CD1c-positive myeloid dendritic cell (primary cell): Measurements from ENCODE around the gene DHX40.
"Not testable (repeated sequence)": the region's sequence is repeated elsewhere in the genome, so short reads cannot be mapped to it uniquely, and the experiment has no call there.

Experiments used
- DNase-seq: peaks from one replicate; pipeline ENCODE4 v3.0.0-alpha.2; 2016; ENCODE audit errors: extremely low spot score

DHX40 gene

DNA sequence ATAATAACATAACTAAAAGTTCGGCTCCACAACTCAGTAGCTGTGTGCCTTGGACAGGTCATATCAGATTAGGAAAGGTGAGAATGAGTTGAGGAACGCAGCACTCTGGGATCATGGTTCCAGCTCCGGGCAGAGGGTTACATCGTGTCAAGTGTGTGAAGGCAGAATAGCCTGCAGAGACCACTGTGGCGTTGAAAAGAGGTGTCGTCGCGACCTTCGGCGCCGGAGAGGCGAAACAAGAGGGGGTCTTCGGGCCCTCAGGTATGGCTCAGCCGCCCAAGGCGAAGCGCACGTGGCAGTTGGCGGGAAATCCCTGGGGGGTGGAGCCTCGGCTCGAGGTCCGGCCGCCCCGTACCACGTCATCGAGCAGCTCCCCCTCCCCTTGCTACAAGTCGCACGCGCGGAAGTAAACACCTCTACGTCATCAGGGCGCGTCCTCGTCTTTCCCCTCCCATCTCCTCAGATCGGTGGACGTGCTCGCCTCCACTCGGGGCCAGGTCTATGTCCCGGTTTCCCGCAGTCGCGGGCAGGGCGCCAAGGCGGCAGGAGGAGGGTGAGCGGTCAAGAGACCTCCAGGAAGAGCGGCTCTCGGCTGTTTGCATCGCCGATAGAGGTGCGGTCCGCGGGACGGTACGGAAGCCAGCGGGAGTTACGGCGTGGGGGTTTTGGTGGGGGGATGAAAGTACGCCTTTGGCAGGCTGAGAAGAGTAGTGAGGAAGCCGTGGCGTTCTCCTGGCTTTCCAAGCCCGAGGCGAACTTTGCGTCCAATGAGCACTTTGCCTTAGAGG, at the start of gene DHX40:
DHX40 (plus strand) TSS at position 440 of the 788 bp plus-strand sequence; CDS start at position 502, 62 bp downstream.
- DNase-seq = peak; percentile 96

DNA sequence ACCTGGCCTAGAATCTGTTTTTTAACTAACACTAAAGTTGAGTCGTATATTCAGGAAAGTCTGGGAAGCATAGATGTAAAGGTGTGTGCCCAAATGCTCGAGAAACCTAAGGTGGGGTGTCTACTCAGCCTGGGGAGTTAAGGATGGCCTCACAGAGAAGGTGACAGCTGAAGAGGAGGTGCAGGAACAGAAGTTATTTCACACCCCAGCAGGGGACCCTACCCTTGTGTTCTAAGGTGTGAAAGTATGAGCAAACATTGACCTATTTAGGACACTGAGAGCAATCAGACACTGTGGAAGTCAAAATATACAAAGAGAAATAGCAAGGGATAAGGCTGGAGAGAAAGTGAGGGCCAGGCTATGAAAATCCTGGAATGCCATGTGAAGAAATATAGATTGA, 49.0 kb upstream of the DHX40 start:
- DNase-seq = no peak

GRCh38 chr17:59519132-59519531, 46.3 kb upstream of the DHX40 start:
- no peak for DNase-seq

GRCh38 chr17:59520251-59520650, 45.2 kb upstream of the DHX40 start:
- DNase-seq = peak; percentile 38

GRCh38 chr17:59521465-59522126, 43.8 kb upstream of the DHX40 start:
- DNase-seq = peak; percentile 76

- not testable (repeated sequence) for DNase-seq
These were observed 40.5 kb upstream of the DHX40 start for GRCh38 chr17:59524930-59525329.

DNA sequence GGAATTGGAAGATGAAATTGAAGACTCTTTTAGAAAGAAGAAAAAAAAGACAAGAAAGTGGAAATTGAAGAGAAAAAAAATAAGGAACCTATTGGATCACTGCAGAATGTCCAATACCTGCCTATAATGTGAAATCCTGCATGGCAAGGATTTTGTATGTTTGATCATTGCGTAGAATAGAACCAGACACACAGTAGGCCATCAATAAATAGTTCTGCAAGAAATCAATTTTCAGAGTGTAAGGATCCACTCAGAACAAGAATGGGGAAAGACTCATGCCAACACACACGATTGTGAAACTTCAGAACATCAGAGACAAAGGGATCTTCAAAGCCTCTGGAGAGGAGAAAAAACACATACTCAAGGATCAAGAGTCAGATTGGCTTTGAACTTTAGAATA, 39.7 kb upstream of the DHX40 start:
- no peak for DNase-seq

DNA sequence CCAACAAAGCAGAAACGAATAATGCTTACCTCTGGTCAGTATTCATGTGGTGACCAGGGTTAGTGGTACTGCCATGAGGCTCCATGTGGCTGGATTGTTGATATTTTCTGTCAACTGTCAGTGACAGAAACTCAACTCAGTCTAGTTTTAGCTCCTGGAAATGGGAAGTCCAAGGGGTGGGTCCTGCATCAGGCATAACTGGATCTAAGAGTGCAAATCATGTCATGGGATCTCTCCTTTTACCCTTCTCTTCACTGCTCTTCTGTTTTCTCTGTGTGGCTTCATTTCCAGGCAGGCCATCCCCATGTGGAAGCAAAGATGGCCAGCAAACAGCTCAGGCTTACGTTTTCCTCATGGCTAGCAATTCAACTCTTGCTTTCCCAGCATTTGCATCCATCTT, 39.0 kb upstream of the DHX40 start:
- no peak for DNase-seq

DNA sequence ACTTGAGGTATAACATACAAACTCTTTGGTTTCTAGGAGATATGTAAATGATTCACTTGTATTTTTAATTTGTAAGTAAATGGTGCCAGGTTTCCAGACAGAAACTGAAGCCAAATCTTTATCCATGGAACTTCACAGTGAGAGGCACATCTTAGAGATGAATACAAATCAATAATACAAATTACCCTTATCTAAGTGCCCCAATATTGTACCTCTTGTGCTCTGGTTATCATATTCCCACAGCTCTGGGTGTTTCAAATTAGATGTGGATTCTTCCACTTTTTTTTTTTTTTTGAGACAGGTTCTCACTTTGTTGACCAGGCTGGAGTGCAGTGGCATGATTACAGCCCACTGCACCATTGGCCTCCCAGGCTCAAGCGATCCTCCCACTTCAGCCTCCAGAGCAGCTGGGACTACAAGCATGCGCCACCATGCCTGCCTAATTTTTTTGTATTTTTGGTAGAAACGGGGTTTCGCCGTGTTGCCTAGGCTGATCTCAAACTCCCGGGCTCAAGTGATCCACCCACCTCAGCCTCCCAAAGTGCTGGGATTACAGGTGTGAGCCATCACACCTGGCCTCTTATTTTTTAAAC, 38.0 kb upstream of the DHX40 start:
- no peak for DNase-seq

DNA sequence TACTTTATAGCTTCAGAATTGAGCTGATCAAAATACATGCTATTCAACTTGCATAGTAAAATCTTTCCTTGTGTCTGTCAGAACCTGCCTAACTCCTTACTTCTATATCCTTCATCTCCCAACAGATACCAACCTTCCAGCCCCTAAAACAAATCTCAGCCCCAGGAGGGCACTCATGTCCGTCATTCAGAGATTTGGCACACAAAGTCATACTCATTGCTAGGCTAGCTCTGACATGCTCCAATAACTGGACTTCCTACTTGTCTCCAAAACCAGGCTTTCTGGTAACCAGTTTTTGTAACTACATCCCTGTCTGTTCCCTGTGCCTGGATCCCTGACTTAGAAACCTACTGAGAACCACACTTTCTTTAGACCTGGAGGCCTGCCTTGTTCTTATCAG, 37.5 kb upstream of the DHX40 start:
- DNase-seq = no peak

DNA sequence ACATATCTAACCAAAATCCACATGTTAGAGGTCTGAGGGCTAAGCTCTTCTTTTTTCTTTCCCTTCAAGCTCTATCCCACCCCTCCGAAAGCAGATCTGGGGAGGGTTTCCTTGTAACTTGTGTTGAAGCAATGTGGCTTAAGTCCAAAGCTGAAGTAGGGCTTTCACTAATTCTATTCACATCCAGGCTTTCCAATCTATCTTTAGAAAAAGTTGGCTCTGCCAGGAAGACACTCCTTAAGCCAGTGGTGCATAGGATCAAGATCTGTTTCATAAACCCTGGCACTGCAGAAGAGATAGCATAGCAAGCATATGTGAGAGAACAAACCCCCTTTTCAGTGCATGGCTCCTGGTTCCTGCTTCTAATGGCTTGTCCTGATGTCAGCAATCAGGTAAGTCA, 34.9 kb upstream of the DHX40 start:
- no peak for DNase-seq

DNA sequence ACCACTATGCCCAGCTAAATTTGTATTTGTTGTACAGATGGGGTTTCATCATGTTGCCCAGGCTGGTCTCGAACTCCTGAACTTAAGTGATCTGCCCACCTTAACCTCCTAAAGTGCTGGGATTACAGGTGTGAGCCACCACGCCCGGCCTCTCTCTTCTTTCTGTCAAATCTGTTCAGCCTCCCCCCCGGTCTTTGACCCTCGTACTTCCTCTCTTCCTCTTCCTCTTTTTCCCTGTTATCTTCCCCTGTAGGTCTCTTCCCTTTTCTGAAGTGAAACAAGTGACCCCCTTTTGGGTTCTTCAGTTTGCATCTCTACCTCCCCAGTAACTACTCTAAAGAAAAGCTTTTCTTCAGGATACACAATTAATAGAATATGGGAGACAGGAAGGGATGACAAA, 31.7 kb upstream of the DHX40 start:
- DNase-seq = peak; percentile 64

DNA sequence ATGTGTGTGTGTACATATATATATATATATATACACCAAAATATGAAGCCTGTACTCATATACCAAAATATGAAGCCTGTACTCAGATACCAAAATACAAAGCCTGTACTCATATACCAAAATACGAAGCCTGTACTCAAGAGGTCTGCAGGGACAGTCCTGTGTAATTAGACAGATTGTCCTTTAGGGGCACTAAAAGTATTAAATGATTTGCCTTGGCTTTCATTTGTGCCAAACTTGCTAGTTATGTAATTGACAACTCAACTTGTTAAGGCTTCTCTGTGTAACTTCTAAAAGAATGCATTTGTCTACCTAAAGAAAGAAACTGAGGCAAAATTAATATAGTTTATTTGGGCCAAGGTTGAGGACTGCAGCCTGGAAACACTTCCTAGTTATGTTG, 30.8 kb upstream of the DHX40 start:
- no peak for DNase-seq

DNA sequence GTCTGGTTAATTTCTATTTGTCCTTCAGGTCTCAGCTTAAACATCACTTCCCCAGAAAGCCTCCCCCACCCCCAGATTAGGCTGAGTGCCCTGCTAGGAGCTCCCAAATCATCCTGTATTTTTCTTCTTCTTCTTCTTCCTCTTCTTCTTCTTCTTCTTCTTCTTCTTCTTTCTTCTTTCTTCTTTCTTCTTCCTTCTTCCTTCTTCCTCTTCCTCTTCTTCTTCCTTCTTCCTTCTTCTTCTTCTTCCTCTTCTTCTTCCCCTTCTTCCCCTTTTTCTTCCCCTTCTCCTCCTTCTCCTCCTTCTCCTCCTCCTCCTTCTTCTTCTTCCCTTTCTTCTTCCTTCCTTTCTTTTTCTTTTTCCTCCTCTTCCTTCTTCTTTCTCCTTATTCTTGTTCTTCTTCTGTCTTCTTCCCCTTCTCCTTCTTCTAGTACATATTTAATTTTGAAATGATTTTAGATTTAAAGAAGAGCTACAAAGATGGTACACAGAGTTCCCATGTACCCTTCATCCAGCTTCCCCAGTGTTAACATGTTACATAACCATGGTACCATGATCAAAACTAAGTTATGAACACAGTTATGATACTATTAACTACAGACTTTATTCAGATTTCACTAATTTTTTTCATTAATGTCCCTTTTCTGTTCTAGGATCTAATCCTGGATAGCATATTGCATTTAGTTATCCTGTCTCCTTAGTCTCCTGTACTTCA, 27.1 kb upstream of the DHX40 start:
- no peak for DNase-seq

DNA sequence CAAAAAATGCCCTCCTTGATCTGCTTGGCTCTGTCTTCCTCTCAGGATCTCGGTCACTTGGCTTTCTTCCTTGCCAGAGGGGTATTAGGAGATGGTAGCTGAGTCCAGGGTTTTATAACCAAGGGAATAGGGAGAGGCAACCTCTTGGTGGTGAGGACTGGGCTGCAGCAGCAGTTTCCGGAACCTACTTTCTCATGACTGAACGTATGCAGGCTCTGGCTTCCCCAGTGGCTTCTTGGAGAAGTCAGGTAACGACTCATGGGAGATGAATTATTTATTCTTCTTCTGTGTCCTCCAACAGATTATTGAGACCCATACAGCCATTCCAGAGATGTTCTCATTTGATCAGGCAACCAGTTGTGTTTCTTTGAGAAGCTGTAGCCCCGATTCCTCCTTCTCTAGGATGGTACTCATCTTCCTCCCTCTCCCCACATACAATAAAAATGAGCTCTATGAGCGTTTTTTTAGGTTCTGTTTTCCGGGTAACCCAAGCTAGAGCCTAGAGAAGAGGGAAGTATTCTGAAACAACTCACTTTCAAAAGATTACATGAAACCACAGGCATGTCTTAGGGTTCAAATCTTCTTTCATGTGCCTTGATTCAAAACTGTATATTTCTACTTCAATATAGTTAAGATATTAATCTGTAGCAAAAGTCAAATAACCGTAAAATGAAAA, 22.3 kb upstream of the DHX40 start:
- peak; percentile 65 for DNase-seq

GRCh38 chr17:59545942-59546341, 19.5 kb upstream of the DHX40 start:
- DNase-seq = no peak

- no peak for DNase-seq
These were observed 18.1 kb upstream of the DHX40 start for GRCh38 chr17:59547131-59547915.

DNA sequence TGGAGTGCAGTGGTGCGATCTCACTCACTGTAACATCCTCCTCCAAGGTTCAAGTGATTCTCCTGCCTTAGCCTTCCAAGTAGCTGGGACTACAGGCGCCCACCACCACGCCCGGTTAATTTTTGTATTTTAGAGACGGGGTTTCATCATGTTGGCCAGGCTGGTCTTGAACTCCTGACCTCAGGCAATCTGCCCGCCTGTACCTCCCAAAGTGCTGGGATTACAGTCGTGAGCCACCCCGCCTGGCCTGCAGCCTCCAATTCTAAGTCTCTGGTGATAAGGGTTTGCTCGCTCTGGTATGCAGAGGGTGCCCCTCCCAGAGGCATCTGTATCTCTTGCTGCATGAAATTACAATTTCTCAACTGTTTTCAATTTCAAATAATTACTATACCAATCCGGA, 16.4 kb upstream of the DHX40 start:
- DNase-seq = not testable (repeated sequence)

DNA sequence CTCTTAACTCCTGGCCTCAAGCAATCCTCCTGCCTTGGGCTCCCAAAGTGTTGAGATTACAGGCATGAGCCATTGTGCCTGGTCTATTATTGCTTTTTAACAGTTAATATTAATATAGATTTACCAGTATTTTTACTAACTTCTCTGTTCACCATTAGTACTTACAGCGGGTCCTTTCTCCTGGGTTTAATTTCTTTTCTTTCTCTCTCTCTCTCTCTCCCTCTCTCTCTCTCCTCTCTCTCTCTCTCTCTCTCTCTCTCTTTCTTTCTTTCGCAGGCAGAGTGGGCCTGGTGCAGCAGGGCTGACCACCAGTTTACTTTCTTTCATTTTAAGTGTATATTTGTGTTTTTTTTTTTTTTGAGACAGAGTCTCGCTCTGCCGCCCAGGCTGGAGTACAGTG, 14.7 kb upstream of the DHX40 start:
- DNase-seq = no peak

DNA sequence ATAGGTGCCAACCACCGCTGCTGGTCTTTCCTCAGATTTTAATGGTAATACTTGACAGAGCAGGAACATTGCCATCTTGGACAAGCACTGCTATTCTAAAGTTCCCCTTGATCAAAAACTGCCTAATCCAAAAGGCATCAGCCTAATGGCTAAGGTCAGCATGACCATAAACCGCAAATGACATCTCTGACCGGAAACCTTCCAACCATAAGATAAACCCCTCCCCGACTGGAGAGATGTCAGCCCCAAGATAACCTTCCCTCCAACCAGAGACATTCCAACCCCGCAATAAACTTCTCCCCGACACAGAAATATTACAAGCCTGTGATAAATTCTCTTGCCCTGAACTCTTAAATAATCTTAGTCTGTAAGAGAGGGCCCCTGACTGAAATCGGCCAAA, 7.4 kb upstream of the DHX40 start:
- no peak for DNase-seq

- DNase-seq = no peak
These were observed 6.5 kb upstream of the DHX40 start for GRCh38 chr17:59558953-59559352.
